Right lobe of liver (tissue), 6 donors: Measurements from ENCODE around the gene PLA2G12A. TPM values are rescaled to one million over a fixed set of nuclear protein-coding genes. Genes with fewer than 3 reads are reported as not detected.

Experiments
- ATAC-seq, 4 donors: fragments of 200-7000 bp; cut with Tn5 transposase; one replicate each; pipeline ENCODE4 v1.9.1; 2020; ENCODE audit warnings: mild to moderate bottlenecking in 4 of 4, moderate library complexity in 4 of 4
- DNase-seq, 3 donors: peaks; one replicate each; pipeline ENCODE4 v3.0.0-alpha.2; 2020
- H3K27ac ChIP-seq, 3 donors: fragments of 200-600 bp; one replicate each; pipeline ENCODE4 v1.8.0; 2022
- H3K27me3 ChIP-seq, 2 donors: fragments of 200-600 bp; one replicate each; pipeline ENCODE4 v1.8.0; 2022
- H3K36me3 ChIP-seq, 4 donors: fragments of 200-600 bp; sonication (generic) in 1 of 4; one replicate each; pipeline versions ENCODE4 v1.5.1 to v1.8.0; 2017 to 2022; ENCODE audit warnings: control low read depth in 1 of 4
- H3K4me1 ChIP-seq, 4 donors: fragments of 200-600 bp; sonication (generic) in 1 of 4; one replicate each; pipeline versions ENCODE4 v1.5.1 to v1.8.0; 2017 to 2022; ENCODE audit warnings: control low read depth in 1 of 4
- H3K4me3 ChIP-seq, 3 donors: fragments of 200-600 bp; one replicate each; pipeline ENCODE4 v1.8.0; 2022
- H3K9me3 ChIP-seq, 4 donors: fragments of 200-600 bp; sonication (generic) in 1 of 4; one replicate each; pipeline versions ENCODE4 v1.5.1 to v1.8.0; 2017 to 2022; ENCODE audit warnings: control low read depth in 1 of 4
- CTCF ChIP-seq, 4 donors: fragments of 200-600 bp in 3 of 4; fragments of 450-650 bp in 1 of 4; IDR thresholded peaks; one replicate each; pipeline versions ENCODE4 v1.5.1 to v1.8.0; 2016 to 2022; ENCODE audit warnings: antibody characterized with exemption in 4 of 4, mild to moderate bottlenecking in 2 of 4
- POLR2A ChIP-seq: fragments of 450-650 bp; IDR thresholded peaks from one replicate; pipeline ENCODE4 v1.6.1; 2017; ENCODE audit warnings: antibody characterized with exemption, mild to moderate bottlenecking
- WGBS: methylation state at CpG from one replicate; pipeline ENCODE4 v1.1.6; 2018; ENCODE audit warnings: low coverage, low lambda C conversion rate; ENCODE audit not compliant: insufficient coverage; ENCODE audit errors: missing lambda C conversion rate; 5-methylcytosine and 5-hydroxymethylcytosine counted together
- intact Hi-C, 2 donors: fragments of 100-400 bp; cut with DNase I; formaldehyde crosslinking; loops; one replicate each; pipeline versions ENCODE4 v1.11.2 to v1.14.1; 2022
- total RNA-seq, 6 experiments: library from RNA; depleted of rRNA in 2 of 6; stranded (reverse); fragments of >200 nt in 2 of 6; fragmentation: NEBNext Ultra II Directional in 3 of 6; extraction: Animal tissue kit (Norgen Biotek cat#: 25700) in 3 of 6; gene quantifications; one replicate each; pipeline versions ENCODE4 v1.1.0 to v1.2.4, GENCODE V29; 2016 to 2023
- donor health status: DM: no; HTN: yes; CAD: no.
- donor health status: DM: no; HTN: no; CAD: no.
- donor health status: DM: no; HTN: no; CAD: no.
- donor health status: DM: no; HTN: yes; CAD: no.
- donor health status: DM: no; HTN: yes; CAD: no.

The PLA2G12A gene
- total RNA-seq, 6 experiments from 2014 or later = 22.0 to 31.9 (median 27.4) TPM

- Histone ChIP-seq H3K4me3 (no peak overlapping the region), H3K27me3 (no peaks in the 10 kb centered on the region), H3K27ac (no peak overlapping the region), H3K9me3 (no peaks in the 10 kb centered on the region), H3K4me1 (no peaks in the 10 kb centered on the region), H3K36me3 (no peaks in the 10 kb centered on the region)
- ATAC-seq (no peak), DNase-seq (no peak)
- TF ChIP-seq POLR2A (no peak), CTCF (IDR thresholded peaks at IDR 0.05) (no peak)
- intact Hi-C loops = no loop called here
Measured at GRCh38 chr4:109722357-109722756, 7.5 kb downstream of the PLA2G12A start.

GRCh38 chr4:109721033-109721432 is 8.8 kb downstream of the PLA2G12A start:
- Histone ChIP-seq H3K4me3 (no peak overlapping the region), H3K27me3 (no peaks in the 10 kb centered on the region), H3K4me1 (no peaks in the 10 kb centered on the region), H3K36me3 (peaks cover 0 to 11% (median 4%) of the 10 kb centered on the region in 4 donors), H3K27ac (no peak overlapping the region), H3K9me3 (no peaks in the 10 kb centered on the region)
- TF ChIP-seq CTCF (IDR thresholded peaks at IDR 0.05) = no peak
- no peak for TF ChIP-seq POLR2A
- DNase-seq (no peak), ATAC-seq (no peak)
- WGBS = 97% methylated on average over 7 of the region's 7 CpGs
- intact Hi-C loops = no loop called here

GRCh38 chr4:109719604-109720003 is 10.3 kb downstream of the PLA2G12A start:
- intact Hi-C loops = no loop called here
- ATAC-seq (no peak), DNase-seq (no peak)
- TF ChIP-seq POLR2A (no peak), CTCF (IDR thresholded peaks at IDR 0.05) (no peak)
- no peaks in the 10 kb centered on the region for H3K9me3 ChIP-seq
- H3K4me1 ChIP-seq = no peaks in the 10 kb centered on the region
- H3K4me3 ChIP-seq = no peak overlapping the region
- H3K27ac ChIP-seq = no peak overlapping the region
- H3K36me3 ChIP-seq = peaks cover 0 to 13% (median 5%) of the 10 kb centered on the region in 4 donors
- 36% methylated on average over 4 of the region's 4 CpGs for WGBS
- H3K27me3 ChIP-seq = no peaks in the 10 kb centered on the region

- no peak overlapping the region for H3K4me3 ChIP-seq
- intact Hi-C loops = no loop called here
- no peaks in the 10 kb centered on the region for H3K9me3 ChIP-seq
- DNase-seq (no peak), ATAC-seq (no peak)
- H3K27me3 ChIP-seq = no peaks in the 10 kb centered on the region
- no peaks in the 10 kb centered on the region for H3K4me1 ChIP-seq
- peaks cover 0 to 15% (median 5%) of the 10 kb centered on the region in 4 donors for H3K36me3 ChIP-seq
- TF ChIP-seq POLR2A (no peak), CTCF (IDR thresholded peaks at IDR 0.05) (no peak)
- H3K27ac ChIP-seq = no peak overlapping the region
- WGBS = 60% methylated on average over 1 of the region's 1 CpG
Measured at GRCh38 chr4:109718759-109719158, 11.1 kb downstream of the PLA2G12A start.

- Histone ChIP-seq H3K27me3 (no peaks in the 10 kb centered on the region), H3K9me3 (no peaks in the 10 kb centered on the region), H3K4me1 (no peaks in the 10 kb centered on the region), H3K4me3 (no peak overlapping the region), H3K36me3 (peaks cover 0 to 29% (median 14%) of the 10 kb centered on the region in 4 donors), H3K27ac (no peak overlapping the region)
- TF ChIP-seq POLR2A (no peak), CTCF (IDR thresholded peaks at IDR 0.05) (no peak)
- ATAC-seq (no peak), DNase-seq (no peak)
- 89% methylated on average over 3 of the region's 3 CpGs for WGBS
- intact Hi-C loops = no loop called here
Measured at GRCh38 chr4:109713500-109713899, 16.4 kb downstream of the PLA2G12A start.
